HUES64 (cell line): Measurements from ENCODE around the gene RGMB.
"Not testable (repeated sequence)": the region's sequence is repeated elsewhere in the genome, so short reads cannot be mapped to it uniquely, and the experiment has no call there.

Source experiments
- H3K27ac ChIP-seq: 2 replicates; pipeline ENCODE4 v1.7.0; 2013; ENCODE audit warnings: low read depth, low read length, inconsistent platforms
- H3K27me3 ChIP-seq: 2 replicates; pipeline ENCODE4 v1.6.1; 2013; ENCODE audit warnings: mild to moderate bottlenecking, low read length; ENCODE audit not compliant: insufficient read depth
- H3K36me3 ChIP-seq: 2 replicates; pipeline ENCODE4 v1.6.1; 2013; ENCODE audit warnings: mild to moderate bottlenecking, low read length; ENCODE audit not compliant: insufficient read depth
- H3K4me1 ChIP-seq: 2 replicates; pipeline ENCODE4 v1.6.1; 2013; ENCODE audit warnings: mild to moderate bottlenecking, low read length, moderate library complexity; ENCODE audit not compliant: insufficient read depth
- H3K4me3 ChIP-seq: 2 replicates; pipeline ENCODE4 v1.5.1; 2013; ENCODE audit warnings: mild to moderate bottlenecking, low read length, moderate library complexity
- H3K9ac ChIP-seq: 2 replicates; pipeline ENCODE4 v1.6.1; 2013; ENCODE audit warnings: mild to moderate bottlenecking, low read depth, low read length
- H3K9me3 ChIP-seq: 2 replicates; pipeline ENCODE4 v1.6.1; 2013; ENCODE audit warnings: low read depth, low read length; ENCODE audit not compliant: insufficient read depth
- WGBS: fragments of 150-250, 120-280 bp; methylation state at CpG from one replicate; pipeline ENCODE4 v1.1.7; 2013; ENCODE audit warnings: missing lambda C conversion rate; 5-methylcytosine and 5-hydroxymethylcytosine counted together

Gene RGMB

GRCh38 chr5:98749046-98749445, 24.4 kb upstream of the RGMB start:
- H3K9ac ChIP-seq = no peak overlapping the region
- 71% methylated on average over 1 of the region's 1 CpG for WGBS
- H3K27me3 ChIP-seq = no peaks in the 10 kb centered on the region
- H3K9me3 ChIP-seq = peaks cover 4% of the 10 kb centered on the region; the same call in 1 of the 2 replicates
- peaks cover 13% of the 10 kb centered on the region for H3K4me1 ChIP-seq
- no peak overlapping the region for H3K4me3 ChIP-seq
- H3K36me3 ChIP-seq = no peaks in the 10 kb centered on the region
- no peak overlapping the region for H3K27ac ChIP-seq

GRCh38 chr5:98750693-98751092, 22.8 kb upstream of the RGMB start:
- no peak overlapping the region for H3K9ac ChIP-seq
- H3K9me3 ChIP-seq = peaks cover 4% of the 10 kb centered on the region; the same call in 1 of the 2 replicates
- WGBS = 87% methylated on average over 4 of the region's 4 CpGs
- peaks cover 15% of the 10 kb centered on the region for H3K4me1 ChIP-seq
- H3K4me3 ChIP-seq = no peak overlapping the region
- H3K36me3 ChIP-seq = no peaks in the 10 kb centered on the region
- no peak overlapping the region for H3K27ac ChIP-seq
- no peaks in the 10 kb centered on the region for H3K27me3 ChIP-seq

GRCh38 chr5:98752331-98752730, 21.1 kb upstream of the RGMB start:
- H3K36me3 ChIP-seq, H3K27me3 ChIP-seq, H3K9me3 ChIP-seq: not testable (repeated sequence)
- Histone ChIP-seq H3K9ac (peak overlapping the region; percentile 44; the same call in 1 of the 2 replicates), H3K4me3 (peak overlapping the region; percentile 22), H3K27ac (peak overlapping the region; percentile 1; the same call in 1 of the 2 replicates), H3K4me1 (peaks cover 15% of the 10 kb centered on the region)
- 57% methylated on average over 7 of the region's 7 CpGs for WGBS

GRCh38 chr5:98752801-98753200, 20.7 kb upstream of the RGMB start:
- Histone ChIP-seq H3K27ac (peak overlapping the region; percentile 65; the same call in 1 of the 2 replicates), H3K4me1 (peaks cover 15% of the 10 kb centered on the region), H3K9ac (peak overlapping the region; percentile 21; the same call in 1 of the 2 replicates)
- not testable (repeated sequence) for H3K36me3 ChIP-seq, H3K4me3 ChIP-seq, H3K9me3 ChIP-seq, H3K27me3 ChIP-seq
- WGBS = 13% methylated on average over 1 of the region's 1 CpG

- H3K9me3 ChIP-seq = no peaks in the 10 kb centered on the region; the same call in 1 of the 2 replicates
- no peak overlapping the region for H3K4me3 ChIP-seq
- peak overlapping the region; percentile 21; the same call in 1 of the 2 replicates for H3K9ac ChIP-seq
- H3K27me3 ChIP-seq = no peaks in the 10 kb centered on the region
- H3K27ac ChIP-seq = peak overlapping the region; percentile 65; the same call in 1 of the 2 replicates
- 85% methylated on average over 4 of the region's 4 CpGs for WGBS
- H3K4me1 ChIP-seq = peaks cover 15% of the 10 kb centered on the region
- H3K36me3 ChIP-seq = no peaks in the 10 kb centered on the region
Observed at GRCh38 chr5:98753507-98753906, 20.0 kb upstream of the RGMB start.

- peaks cover 15% of the 10 kb centered on the region for H3K4me1 ChIP-seq
- no peaks in the 10 kb centered on the region for H3K27me3 ChIP-seq
- no peak overlapping the region for H3K27ac ChIP-seq
- H3K9me3 ChIP-seq = no peaks in the 10 kb centered on the region; the same call in 1 of the 2 replicates
- no peaks in the 10 kb centered on the region for H3K36me3 ChIP-seq
- H3K4me3 ChIP-seq = no peak overlapping the region
- WGBS = 97% methylated on average over 2 of the region's 3 CpGs
- H3K9ac ChIP-seq = no peak overlapping the region
Observed at GRCh38 chr5:98755406-98755805, 18.1 kb upstream of the RGMB start.

- H3K36me3 ChIP-seq = no peaks in the 10 kb centered on the region
- 92% methylated on average over 2 of the region's 2 CpGs for WGBS
- H3K27me3 ChIP-seq = no peaks in the 10 kb centered on the region
- no peak overlapping the region for H3K9ac ChIP-seq
- no peak overlapping the region for H3K27ac ChIP-seq
- no peaks in the 10 kb centered on the region; the same call in 1 of the 2 replicates for H3K9me3 ChIP-seq
- no peak overlapping the region for H3K4me3 ChIP-seq
- H3K4me1 ChIP-seq = peaks cover 14% of the 10 kb centered on the region
Observed at GRCh38 chr5:98757978-98758377, 15.5 kb upstream of the RGMB start.

GRCh38 chr5:98763001-98763630, 10.3 kb upstream of the RGMB start:
- no peaks in the 10 kb centered on the region for H3K36me3 ChIP-seq
- 58% methylated on average over 6 of the region's 6 CpGs for WGBS
- H3K4me1 ChIP-seq = peaks cover 26% of the 10 kb centered on the region
- H3K27me3 ChIP-seq = no peaks in the 10 kb centered on the region
- H3K4me3 ChIP-seq = no peak overlapping the region
- no peak overlapping the region for H3K9ac ChIP-seq
- H3K27ac ChIP-seq = peak overlapping the region; percentile 54
- no peaks in the 10 kb centered on the region for H3K9me3 ChIP-seq

- 98% methylated on average over 4 of the region's 4 CpGs for WGBS
- H3K9me3 ChIP-seq = no peaks in the 10 kb centered on the region
- H3K4me3 ChIP-seq = no peak overlapping the region
- H3K27ac ChIP-seq = no peak overlapping the region
- no peak overlapping the region for H3K9ac ChIP-seq
- peaks cover 14% of the 10 kb centered on the region for H3K27me3 ChIP-seq
- H3K36me3 ChIP-seq = no peaks in the 10 kb centered on the region
- peaks cover 29% of the 10 kb centered on the region for H3K4me1 ChIP-seq
Observed at GRCh38 chr5:98765815-98766214, 7.6 kb upstream of the RGMB start.

- Histone ChIP-seq H3K4me3 (peak overlapping the region; percentile 86), H3K27me3 (peaks cover 28% of the 10 kb centered on the region), H3K9me3 (no peaks in the 10 kb centered on the region), H3K36me3 (no peaks in the 10 kb centered on the region), H3K9ac (no peak overlapping the region), H3K4me1 (peaks cover 33% of the 10 kb centered on the region), H3K27ac (peak overlapping the region; percentile 73; the same call in 1 of the 2 replicates)
- WGBS = 7% methylated on average over 2 of the region's 2 CpGs
Observed at GRCh38 chr5:98767581-98767980, 5.9 kb upstream of the RGMB start.

- H3K27me3 ChIP-seq = peaks cover 28% of the 10 kb centered on the region
- H3K36me3 ChIP-seq = no peaks in the 10 kb centered on the region
- WGBS = under 1% methylated on average over 33 of the region's 34 CpGs
- H3K4me1 ChIP-seq = peaks cover 32% of the 10 kb centered on the region
- peak overlapping the region; percentile 73; the same call in 1 of the 2 replicates for H3K27ac ChIP-seq
- H3K9ac ChIP-seq = peak overlapping the region; percentile 72
- peak overlapping the region; percentile 86 for H3K4me3 ChIP-seq
- no peaks in the 10 kb centered on the region for H3K9me3 ChIP-seq
Observed at GRCh38 chr5:98768160-98768959, 5.1 kb upstream of the RGMB start.
